NCI-H1417 (cell line): Measurements from ENCODE around the gene CNFN.

Experiments used
- DNase-seq, 3 experiments: peaks; one replicate each; lab custom pipeline; 2025; lab: John Stamatoyannopoulos, UW

The CNFN gene

GRCh38 chr19:42409477-42409876, 19.4 kb upstream of the CNFN start:
- DNase-seq, result no peak

DNA sequence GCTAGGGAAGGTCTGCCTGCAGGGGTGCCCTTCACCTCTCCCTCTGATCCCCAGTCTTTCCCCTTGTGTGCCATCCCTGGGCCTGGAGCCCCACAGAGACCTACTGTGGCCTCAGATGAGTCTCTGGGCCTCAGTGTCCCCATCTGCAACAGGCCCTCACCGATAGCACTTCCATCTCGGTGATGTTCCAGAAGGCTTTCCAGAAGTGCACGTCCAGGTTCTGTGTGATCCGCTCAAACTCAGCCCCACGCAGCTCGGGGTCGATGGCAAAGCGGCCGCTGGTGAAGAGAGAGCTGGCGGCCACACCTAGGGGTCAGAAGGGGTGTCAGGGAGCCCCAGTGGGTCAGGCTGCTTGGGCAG, 17.7 kb upstream of the CNFN start:
- no peak for DNase-seq

DNA sequence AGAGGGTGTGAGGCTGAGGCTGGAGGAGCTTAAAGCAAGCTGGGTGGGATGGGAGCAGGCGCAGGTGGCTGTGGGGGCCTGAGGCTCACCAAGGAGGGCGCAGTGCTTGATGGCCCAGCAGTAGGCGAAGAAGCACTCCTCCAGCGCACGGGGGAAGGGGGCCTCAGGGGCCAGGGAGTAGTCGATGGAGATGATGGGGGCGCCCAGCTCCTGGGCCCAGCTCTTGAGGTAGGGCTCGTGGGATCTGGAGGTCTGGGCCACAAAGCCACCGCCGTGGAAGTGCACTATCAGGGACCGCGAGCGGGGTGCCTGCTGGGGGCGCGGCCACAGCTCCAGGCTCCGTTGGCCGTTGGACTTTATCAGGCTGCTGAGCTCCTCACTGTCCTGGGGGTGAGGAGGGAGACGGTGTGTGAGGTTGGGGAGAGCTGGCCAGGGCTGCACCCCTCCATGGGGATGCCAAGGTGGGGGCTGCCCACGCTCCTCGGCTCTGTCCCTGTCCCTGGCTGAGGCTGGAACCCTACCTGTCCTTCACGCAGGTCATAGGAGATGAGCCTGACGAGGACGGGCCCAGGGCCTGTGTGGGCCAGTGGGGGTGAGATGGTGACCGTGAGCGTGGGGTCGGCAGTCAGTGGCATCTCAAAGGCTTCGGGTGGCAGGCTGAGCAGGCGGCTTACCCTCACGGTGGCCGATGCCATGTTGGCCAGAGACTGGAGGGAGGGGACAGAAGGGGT, 17.2 kb upstream of the CNFN start:
- DNase-seq, result no peak

DNA sequence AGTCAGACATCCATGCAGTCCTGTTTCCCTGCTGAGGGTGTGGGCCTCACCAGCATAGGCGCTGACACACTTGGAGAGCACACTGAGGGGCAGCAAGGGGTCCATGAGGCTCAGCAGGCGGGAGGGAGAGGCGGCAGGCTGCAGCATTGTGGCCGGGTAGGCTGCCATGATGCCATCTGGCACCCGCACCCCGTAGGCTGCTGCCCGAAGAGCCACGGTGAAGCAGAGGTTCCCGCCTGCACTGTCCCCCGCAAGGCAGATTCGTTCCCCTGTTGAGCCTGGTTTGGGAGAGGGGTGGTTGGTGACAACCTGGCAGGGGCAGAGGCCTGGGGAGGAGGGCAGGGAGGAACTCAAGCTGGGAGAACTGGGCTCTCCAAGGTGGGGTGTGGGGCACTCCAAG, 16.0 kb upstream of the CNFN start:
- no peak for DNase-seq

DNA sequence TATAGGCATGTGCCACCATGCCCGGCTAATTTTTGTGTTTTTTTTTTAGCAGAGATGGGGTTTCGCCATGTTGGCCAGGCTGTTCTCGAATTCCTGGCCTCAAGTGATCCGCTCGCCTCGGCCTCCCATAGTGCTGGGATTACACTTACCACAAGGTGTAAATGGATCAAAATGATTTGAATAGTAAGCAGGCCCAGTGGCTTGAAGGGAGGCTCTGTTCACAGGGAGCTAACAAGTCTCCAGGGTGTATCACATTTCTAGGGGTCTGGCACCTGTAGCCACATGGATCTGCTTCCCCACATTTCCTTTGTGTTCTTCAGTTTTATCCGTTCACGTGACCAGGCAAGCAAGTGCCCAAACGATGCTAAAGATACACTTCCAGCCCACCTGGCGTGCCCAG, 13.5 kb upstream of the CNFN start:
- DNase-seq, result no peak

DNA sequence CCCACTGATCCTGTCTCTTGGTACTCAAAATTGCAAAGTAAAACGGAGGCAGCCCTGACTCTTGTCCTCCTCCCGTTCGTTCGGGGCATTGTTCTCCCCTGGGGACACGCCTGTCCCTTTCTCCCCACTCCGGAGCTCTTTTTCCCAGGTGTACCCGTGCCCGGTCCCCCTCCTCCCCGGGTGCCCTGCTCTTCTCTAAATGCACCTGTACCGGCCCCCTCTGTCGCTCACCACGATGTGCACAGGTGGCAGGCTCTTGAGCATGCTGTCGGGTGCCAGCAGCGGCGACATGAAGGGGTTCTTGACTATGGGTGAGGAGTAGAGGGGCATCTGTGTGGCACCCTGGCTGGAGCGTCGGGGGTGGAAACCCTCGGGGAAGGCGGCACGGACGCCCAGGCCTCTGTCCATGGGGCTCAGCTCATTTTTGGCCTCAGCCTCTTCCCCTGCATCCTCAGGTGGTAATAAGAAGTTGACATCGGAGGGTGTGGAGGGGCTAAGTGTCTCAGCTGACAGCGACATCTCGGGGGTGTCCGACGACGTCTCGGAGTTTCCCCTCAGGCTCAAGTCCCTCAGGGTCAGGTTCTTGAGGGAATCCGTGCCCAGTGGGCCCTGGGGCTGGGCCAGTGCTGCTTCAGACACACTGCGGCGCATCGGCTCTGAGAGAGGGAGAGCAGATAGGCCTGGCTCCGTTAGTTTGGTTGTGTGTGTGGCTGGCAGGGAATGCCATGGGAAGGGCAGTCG, 12.4 kb upstream of the CNFN start:
- DNase-seq, result peak in 2 of 3 experiments; percentile 54 to 64

DNA sequence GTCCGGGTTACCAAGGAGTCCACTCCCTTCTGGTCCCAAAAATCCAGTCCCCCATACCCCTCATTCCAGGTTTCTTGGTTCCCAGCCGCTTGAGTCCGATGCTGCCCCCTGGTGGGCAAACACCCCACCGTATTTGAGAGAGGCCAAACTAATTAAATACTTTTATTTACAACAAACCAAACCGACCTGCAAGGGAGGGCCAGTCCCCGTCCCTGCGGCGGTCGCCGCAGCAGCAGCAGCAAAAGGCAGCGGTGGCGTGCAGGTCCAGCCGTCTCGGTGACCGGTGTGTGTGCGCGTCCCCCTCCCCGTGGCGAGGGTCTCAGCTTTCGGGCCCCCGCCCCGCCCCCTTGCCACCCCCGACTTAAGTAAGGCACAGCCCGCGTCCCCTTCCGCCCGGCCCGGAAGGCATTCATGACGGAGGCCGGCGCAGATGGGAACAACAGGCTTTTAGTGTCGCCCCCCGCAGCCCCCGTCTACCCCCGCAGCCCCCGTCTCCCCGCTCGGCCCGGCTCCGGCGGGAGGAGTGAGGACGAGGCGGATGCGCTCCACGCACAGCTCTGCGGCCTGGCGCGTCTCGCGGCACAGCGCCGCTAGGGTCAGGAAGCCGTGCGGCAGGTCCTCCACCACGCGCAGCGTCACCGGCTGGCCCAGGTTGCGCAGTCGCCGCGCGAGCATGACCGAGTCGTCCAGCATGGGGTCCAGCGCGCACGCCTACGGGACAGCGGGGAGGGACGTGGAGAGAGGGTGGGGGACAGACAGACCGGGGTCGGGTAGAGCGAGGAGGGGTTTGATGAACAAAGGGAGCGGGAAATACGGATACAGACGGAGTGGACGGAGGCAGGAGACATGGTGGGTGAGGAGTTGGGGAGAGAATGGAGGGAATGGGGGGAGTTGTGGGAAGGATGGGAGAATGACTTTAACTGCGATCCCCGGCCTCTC, 11.5 kb upstream of the CNFN start:
- DNase-seq, result peak; percentile 66 to 84 (median 71)

DNA sequence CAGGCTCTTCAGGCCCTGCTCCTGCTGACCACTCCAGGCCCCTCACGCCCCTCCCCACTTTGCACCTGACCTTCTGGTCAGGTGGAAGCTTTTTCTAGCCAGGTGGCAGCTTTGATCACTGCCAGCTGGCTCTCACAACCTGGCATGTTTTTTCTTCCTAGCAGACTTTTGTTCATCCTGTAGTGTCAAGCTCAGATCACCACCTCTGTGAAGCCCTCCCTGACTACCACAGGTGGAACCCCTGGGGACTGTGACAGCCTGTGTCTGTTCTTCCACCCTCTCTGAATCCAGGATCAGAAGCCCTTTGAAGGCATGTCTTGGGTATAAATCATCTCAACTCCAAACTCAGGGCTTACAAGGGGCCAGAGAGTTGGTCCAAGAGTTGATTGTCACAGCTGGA, 10.3 kb upstream of the CNFN start:
- DNase-seq, result no peak

- DNase-seq, result no peak
Measured at GRCh38 chr19:42397263-42398166, 7.4 kb upstream of the CNFN start.

DNA sequence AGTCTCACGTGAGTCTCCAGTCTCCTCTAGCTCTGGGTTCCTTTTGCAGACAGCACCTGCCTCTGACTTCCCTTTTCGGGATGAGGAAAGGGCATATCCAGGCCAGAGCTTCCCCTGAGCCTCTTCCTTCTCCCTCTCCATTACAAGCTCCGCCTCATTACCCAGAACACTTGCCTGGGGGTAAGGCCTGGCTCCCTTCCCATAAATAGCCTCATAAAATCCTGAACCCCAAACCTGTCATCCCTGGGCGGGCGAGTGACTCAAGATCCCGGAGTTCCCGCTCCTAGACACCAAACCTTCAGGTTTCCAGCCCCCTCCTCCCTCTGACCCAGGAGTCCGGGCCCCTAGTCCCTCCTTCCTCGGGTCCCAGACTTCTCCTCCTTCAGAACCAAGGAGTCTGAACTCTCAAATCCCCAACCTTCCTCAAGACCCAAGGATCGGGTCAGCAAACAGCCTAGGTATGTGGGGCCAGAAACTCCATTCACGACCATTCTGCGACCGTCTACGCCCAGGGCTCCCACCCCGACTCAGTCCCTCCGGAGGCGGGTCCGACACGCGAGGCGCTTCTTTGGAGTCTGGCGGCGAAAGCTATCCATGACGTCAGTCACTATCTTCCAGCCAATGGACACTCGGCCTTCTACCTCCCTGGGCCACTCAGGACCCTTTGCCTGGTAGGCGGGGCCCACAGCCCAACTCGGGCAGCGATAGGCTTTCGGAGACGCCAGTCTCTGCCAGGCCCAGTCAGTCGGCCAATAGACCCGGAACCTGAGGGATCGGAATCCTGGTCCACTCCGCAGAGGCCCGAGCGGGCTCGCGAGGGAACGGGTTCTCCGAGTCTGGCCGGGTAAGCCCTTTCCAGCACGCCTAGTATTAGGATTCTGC, 6.5 kb upstream of the CNFN start:
- peak; percentile 97 to 100 (median 99) for DNase-seq

DNA sequence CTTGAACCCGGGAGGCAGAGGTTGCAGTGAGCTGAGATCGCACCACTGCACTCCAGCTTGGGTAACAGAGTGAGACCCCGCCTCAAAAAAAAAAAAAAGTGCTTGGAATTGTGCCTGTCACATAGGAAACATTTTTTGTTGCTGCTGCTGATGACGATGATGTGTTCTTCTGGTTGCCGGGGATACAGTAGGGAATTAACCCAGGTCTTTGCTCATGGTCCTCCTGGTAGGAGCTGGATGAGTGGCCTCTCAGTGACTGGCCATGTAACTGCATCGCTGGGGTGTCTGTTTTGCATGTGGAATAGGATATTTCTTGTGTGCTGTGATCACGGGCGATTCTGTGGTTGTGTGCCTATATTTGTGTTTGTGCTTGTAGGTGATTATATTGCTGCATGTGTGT, 4.7 kb upstream of the CNFN start:
- DNase-seq, result no peak

- no peak for DNase-seq
Measured at GRCh38 chr19:42392165-42392564, 2.1 kb upstream of the CNFN start.

DNA sequence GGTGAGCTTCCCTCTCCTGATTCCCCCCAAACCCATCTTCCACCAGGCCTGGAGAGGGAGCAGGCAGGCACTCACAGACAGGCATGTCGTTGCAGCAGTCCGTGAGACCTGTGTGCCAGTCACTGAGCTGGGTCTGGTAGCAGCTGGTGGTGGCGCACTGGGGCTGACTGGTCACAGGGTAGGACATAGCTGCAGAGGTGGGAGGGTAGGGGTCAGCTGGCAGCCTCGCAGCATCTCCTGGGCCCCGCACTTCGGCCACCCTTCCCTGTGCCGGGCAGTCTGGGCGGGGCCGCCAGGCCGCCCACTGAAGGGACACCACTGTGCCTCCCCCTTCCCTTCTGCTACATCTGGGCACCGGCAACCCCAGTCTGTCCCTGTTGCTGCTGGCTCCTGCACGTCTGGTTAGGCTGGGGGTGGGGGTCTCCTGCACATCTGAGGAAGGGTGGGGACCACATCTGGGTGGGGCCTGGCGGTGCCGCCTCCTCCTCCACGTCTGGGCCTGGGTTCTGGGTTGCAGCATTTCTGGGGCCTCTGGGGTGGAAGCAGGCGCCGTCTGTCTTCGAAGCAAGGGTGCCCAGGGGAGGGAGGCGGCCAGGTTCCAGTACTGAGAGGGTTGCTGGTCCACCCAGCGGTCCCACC, 1.1 kb downstream of the CNFN start:
- no peak for DNase-seq

DNA sequence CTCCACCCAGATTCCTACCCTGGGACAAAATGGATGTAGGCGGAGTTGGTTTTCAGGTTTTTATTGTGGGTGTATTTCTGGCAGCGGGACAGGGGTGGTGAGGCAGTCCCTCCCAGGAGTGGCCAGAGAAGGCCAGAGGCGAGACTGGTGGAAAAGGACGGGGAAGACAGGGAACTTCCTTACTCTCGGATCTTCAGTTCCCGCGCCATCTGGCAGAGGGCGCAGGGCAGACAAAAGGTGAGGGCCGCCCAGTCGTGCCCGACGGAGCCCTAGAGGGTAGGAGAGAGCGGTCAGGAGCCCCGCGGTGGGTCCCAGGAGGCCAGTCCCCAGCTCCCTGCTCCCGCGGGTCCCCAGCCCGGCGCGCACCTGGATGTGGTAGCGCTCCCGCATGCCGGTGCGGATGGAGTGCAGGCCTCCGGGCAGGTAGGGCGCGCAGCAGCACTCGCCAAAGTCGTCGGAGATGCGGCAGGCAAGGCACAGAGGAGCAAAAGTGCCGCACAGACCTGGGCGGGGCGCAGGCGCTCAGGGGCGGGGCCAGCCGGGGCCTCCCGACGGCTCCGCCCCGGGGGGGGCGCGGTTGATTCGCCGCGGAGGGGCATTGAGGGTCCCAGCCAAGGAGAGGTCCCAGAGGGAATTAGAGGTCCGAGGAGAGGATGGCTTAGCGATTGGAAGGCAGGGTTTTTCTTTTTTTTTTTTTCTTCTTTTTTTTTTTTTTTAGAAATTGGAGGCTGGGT, 3.0 kb downstream of the CNFN start:
- peak; percentile 73 to 90 (median 89) for DNase-seq

- DNase-seq, result peak in 1 of 3 experiments; percentile 10
Measured at GRCh38 chr19:42380155-42380554, 9.9 kb downstream of the CNFN start.

DNA sequence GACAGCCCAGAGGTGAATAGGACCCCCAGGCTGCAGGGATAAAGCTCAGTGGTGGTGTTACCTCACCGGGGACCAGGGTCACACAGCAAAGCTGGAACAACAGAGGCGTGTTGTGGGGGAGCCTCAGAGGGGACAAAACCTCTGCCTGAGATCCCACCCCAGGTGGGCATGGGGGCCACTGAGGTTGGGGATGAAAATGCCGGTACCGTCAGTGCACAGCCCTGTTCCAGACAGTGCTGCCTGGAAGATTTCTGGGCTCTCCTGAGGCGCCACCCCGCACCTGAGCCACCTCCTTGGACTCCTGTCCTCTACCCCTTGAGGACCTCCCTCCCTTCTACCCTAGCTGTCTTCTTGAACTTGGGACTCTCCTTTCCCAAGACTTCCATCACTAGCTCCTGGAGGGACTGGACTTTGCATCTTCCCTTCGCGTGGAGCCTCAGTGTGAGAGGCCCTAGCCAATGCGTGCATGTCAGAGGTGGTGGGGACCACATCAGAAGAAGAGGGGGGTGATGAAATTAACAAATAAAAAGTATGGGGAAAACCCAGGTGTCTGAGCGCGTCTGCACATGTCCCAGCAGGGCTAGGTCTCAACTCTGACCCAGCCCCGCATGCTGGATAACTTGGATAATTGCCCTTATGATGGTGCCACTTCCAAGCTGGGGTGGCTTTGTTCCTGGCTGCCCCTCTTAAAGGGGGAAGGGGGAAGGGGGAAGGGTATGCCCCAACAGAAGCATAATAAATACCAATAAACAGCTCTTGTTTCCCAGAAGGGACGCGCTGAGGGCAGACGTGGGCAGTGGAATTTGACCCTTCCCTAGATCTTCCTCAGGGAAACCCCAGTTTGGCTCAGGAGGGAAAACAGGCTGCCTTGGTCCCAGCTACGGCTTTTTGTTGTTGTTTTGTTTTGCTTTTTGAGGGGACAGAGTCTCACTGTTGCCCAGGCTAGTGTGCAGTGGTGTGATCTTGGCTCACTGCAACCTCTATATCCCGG, 11.6 kb downstream of the CNFN start:
- no peak for DNase-seq

DNA sequence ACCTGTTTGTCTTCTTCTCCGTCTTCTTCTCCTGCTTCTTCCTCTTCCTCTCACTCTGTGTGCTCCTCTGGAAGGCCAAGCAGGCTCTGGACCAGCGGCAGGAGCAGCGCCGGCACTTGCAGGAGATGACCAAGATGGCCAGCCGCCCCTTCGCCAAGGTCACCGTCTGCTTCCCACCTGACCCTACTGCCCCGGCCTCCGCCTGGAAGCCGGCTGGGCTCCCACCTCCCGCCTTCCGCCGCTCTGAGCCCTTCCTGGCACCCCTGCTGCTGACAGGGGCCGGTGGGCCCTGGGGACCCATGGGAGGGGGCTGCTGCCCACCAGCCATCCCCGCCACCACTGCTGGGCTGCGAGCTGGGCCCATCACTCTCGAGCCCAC, 13.9 kb downstream of the CNFN start:
- no peak for DNase-seq
